ENCODE measurements around the gene GABARAPL1.

The GABARAPL1 gene

GRCh38 chr12:10260927-10261326 lies 48.2 kb downstream of the GABARAPL1 start:
- Histone ChIP-seq H3K4me3 (no peak overlapping the region), H3K27ac (no peak overlapping the region)
- no peak for DNase-seq (ENCODE audit: low spot score)
- TF ChIP-seq CTCF (IDR thresholded peaks at IDR 0.05), result no peak

GRCh38 chr12:10268037-10268436 lies 55.4 kb downstream of the GABARAPL1 start:
- no peak for TF ChIP-seq CTCF (IDR thresholded peaks at IDR 0.05)
- no peak for DNase-seq (ENCODE audit: low spot score)
- no peak overlapping the region for H3K4me3 ChIP-seq
- no peak overlapping the region for H3K27ac ChIP-seq

GRCh38 chr12:10272467-10272866 lies 59.8 kb downstream of the GABARAPL1 start:
- DNase-seq (ENCODE audit: low spot score), result no peak
- no peak overlapping the region for H3K27ac ChIP-seq
- no peak overlapping the region for H3K4me3 ChIP-seq
- no peak for TF ChIP-seq CTCF (IDR thresholded peaks at IDR 0.05)
